Testis (tissue), 2 donors: ENCODE data around the gene NECTIN1.

Experiments
- CTCF ChIP-seq, 3 experiments: fragments of 450-650 bp in 2 of 3; fragments of 200-600 bp in 1 of 3; sonication (generic) in 1 of 3; IDR thresholded peaks; one replicate each; pipeline ENCODE4 v1.5.1; 2016 to 2019; ENCODE audit warnings: antibody characterized with exemption in 3 of 3, mild to moderate bottlenecking in 2 of 3, moderate library complexity in 1 of 3
- POLR2A ChIP-seq: fragments of 450-650 bp; IDR thresholded peaks from one replicate; pipeline ENCODE4 v1.6.1; 2017; ENCODE audit warnings: antibody characterized with exemption, mild to moderate bottlenecking, moderate library complexity

- TF ChIP-seq POLR2A = no peak
- TF ChIP-seq CTCF (IDR thresholded peaks at IDR 0.05) = no peak
Measured at GRCh38 chr11:119701591-119702549, 27.1 kb downstream of the NECTIN1 start.
